ENCODE measurements around the gene SAMD1.

Gene SAMD1

DNA sequence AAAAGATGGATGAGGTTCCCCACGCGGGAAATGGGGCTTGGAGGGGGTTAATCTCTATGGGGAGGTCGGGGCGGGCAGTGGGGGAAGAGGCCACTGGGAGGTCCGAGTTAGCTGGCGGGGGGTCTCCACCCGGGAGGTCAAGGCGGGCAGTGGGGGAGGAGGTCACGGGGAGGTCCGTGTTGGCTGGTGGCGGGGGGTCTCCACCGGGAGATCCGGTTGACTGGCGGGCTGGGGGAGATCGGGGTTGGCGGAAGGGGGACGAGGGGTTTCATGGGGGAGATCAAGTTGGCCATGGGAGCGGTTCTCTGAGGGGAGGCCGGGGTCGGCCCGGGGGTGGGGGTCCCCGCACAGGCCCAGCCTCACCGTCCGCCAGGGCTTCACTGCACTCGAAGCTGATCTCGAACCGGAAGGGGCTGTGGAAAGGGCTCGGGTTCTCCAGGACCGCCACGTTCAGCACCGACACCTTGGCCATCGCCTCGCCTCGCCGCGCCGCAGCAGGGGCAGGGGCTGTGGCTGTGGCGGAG is 45.5 kb upstream of the SAMD1 start:
- ATAC-seq (ENCODE audit: low read depth) (no peak), DNase-seq (ENCODE audit: low spot score) (no peak)

DNA sequence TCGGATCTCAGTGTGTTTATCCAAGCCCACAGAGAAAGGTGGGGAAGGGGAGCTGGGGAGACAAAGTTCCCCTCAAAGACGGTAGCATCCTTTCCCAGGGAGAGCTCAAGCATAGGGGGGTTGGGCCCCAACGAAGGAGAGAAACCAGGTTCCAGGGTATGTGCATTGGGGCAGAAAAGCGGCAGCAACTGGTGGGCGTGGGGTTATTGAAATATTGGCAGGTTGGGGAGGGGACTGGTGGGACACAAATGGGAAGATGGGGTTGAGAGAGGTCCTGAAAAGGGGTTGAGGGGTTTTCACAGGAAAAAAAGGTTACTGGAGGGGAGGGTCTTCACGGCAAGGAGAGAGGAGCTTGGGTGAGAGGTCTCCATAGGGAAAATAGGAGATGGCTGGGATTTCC is 44.8 kb upstream of the SAMD1 start:
- TF ChIP-seq, protein P1, sequence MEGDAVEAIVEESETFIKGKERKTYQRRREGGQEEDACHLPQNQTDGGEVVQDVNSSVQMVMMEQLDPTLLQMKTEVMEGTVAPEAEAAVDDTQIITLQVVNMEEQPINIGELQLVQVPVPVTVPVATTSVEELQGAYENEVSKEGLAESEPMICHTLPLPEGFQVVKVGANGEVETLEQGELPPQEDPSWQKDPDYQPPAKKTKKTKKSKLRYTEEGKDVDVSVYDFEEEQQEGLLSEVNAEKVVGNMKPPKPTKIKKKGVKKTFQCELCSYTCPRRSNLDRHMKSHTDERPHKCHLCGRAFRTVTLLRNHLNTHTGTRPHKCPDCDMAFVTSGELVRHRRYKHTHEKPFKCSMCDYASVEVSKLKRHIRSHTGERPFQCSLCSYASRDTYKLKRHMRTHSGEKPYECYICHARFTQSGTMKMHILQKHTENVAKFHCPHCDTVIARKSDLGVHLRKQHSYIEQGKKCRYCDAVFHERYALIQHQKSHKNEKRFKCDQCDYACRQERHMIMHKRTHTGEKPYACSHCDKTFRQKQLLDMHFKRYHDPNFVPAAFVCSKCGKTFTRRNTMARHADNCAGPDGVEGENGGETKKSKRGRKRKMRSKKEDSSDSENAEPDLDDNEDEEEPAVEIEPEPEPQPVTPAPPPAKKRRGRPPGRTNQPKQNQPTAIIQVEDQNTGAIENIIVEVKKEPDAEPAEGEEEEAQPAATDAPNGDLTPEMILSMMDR (IDR thresholded peaks at IDR 0.05; ENCODE audit: poor library complexity, severe bottlenecking), result no peak
- H3K4me3 ChIP-seq (ENCODE audit: severe bottlenecking), result peak overlapping the region; percentile 49
- 0 out of 2 replicates have a peak, but pooled peaks cover 5% of the 10 kb centered on the region for H3K36me3 ChIP-seq (ENCODE audit: low read depth)
- no peaks in the 10 kb centered on the region for H3K27me3 ChIP-seq (ENCODE audit: insufficient read depth, poor library complexity, severe bottlenecking)
- DNase-seq (ENCODE audit: low spot score) (no peak), ATAC-seq (ENCODE audit: low read depth) (no peak)
- no peaks in the 10 kb centered on the region for H3K9me3 ChIP-seq (ENCODE audit: severe bottlenecking)
- peak overlapping the region; percentile 51 for H3K27ac ChIP-seq (ENCODE audit: poor library complexity, severe bottlenecking)
- peaks cover 5% of the 10 kb centered on the region for H3K4me1 ChIP-seq (ENCODE audit: insufficient read depth, poor library complexity, severe bottlenecking)

More for the DNA sequence above, 45.5 kb upstream of the SAMD1 start:
- TF ChIP-seq, protein P1 (IDR thresholded peaks at IDR 0.05; ENCODE audit: poor library complexity, severe bottlenecking), result no peak
- H3K27me3 ChIP-seq (ENCODE audit: insufficient read depth, poor library complexity, severe bottlenecking), result no peaks in the 10 kb centered on the region
- H3K4me1 ChIP-seq (ENCODE audit: insufficient read depth, poor library complexity, severe bottlenecking), result peaks cover 5% of the 10 kb centered on the region
- H3K4me3 ChIP-seq (ENCODE audit: severe bottlenecking), result peak overlapping the region; percentile 49
- H3K9me3 ChIP-seq (ENCODE audit: severe bottlenecking), result no peaks in the 10 kb centered on the region
- peak overlapping the region; percentile 51 for H3K27ac ChIP-seq (ENCODE audit: poor library complexity, severe bottlenecking)
- 0 out of 2 replicates have a peak, but pooled peaks cover 5% of the 10 kb centered on the region for H3K36me3 ChIP-seq (ENCODE audit: low read depth)

DNA sequence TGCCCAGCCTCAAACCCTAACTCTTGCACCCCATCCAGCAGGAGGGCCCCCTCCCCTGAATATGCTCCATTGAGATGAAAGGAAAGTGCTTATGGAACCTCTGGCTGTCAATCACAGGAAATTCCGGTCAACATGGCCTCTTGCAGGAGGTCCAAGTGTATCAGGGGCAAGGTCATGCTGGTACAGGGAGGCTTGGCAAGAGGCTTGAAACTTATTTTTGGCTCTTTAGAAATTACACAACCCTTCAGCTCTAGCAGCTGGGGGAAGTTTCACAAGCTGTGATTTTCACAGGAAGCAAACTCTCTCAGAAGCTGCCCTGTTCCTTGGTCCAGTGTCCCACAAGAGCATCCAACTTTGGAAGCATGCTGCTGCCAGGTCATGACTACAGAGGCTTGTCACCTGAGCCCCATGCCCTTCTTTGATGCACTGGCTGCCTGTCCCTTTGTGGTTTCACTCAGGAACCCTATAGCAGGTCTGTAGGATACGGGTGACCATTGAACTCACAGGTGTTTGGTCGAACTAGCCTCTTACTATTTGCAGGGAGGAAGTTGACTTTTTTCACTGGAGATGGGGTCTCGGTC is 37.5 kb upstream of the SAMD1 start:
- H3K9me3 ChIP-seq (ENCODE audit: severe bottlenecking), result no peaks in the 10 kb centered on the region
- no peak for ATAC-seq (ENCODE audit: low read depth)
- no peak overlapping the region for H3K4me3 ChIP-seq (ENCODE audit: severe bottlenecking)
- H3K27ac ChIP-seq (ENCODE audit: poor library complexity, severe bottlenecking), result no peak overlapping the region
- TF ChIP-seq, protein P1 (IDR thresholded peaks at IDR 0.05; ENCODE audit: poor library complexity, severe bottlenecking), result no peak
- no peaks in the 10 kb centered on the region for H3K27me3 ChIP-seq (ENCODE audit: insufficient read depth, poor library complexity, severe bottlenecking)
- no peak for DNase-seq (ENCODE audit: low spot score)
- peaks cover 16% of the 10 kb centered on the region for H3K36me3 ChIP-seq (ENCODE audit: low read depth)
- H3K4me1 ChIP-seq (ENCODE audit: insufficient read depth, poor library complexity, severe bottlenecking), result no peaks in the 10 kb centered on the region

DNA sequence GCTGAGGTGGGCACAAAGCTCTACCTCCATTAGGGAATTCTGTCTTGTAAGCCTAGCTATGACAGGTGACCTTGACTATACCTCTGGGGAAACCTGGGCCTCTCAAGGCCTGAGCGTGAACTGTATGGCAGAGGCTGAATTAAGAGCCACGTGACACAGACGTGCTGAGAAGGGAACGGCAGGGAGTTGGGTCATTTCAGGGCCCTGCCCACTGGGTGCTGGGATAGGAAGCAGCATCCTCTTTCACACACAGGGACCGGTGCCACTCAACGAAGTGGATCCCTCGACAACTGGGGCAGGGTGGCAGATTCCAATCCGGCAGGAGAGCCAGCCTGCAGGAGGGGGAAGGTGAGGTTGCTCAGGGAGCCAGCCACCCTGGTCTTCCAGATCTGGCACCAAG is 36.6 kb upstream of the SAMD1 start:
- H3K27me3 ChIP-seq (ENCODE audit: insufficient read depth, poor library complexity, severe bottlenecking), result no peaks in the 10 kb centered on the region
- no peaks in the 10 kb centered on the region for H3K9me3 ChIP-seq (ENCODE audit: severe bottlenecking)
- H3K27ac ChIP-seq (ENCODE audit: poor library complexity, severe bottlenecking), result no peak overlapping the region
- no peak overlapping the region for H3K4me3 ChIP-seq (ENCODE audit: severe bottlenecking)
- ATAC-seq (ENCODE audit: low read depth), result no peak
- H3K4me1 ChIP-seq (ENCODE audit: insufficient read depth, poor library complexity, severe bottlenecking), result no peaks in the 10 kb centered on the region
- TF ChIP-seq, protein P1 (IDR thresholded peaks at IDR 0.05; ENCODE audit: poor library complexity, severe bottlenecking), result no peak
- no peak for DNase-seq (ENCODE audit: low spot score)
- peaks cover 16% of the 10 kb centered on the region for H3K36me3 ChIP-seq (ENCODE audit: low read depth)

DNA sequence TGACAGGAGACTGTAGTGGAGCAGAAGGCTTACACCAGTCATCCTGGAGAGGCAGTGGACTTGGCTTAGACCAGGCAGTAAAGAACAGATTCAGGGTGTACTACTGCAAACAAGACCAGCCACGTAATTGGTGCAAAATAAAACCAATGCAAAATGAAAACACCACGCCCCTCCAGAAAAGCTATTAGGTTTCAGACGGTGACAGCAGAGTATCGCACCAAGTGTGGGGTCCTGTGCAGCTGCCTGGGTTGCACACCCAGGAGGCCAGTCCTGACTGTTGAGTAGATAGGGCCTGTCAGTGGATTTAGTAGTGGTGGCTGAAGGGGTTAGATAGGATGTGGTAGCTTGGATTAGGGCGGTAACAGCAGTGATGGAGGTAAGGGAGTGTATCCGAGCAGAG is 32.4 kb upstream of the SAMD1 start:
- H3K4me1 ChIP-seq (ENCODE audit: insufficient read depth, poor library complexity, severe bottlenecking), result peaks cover 8% of the 10 kb centered on the region
- H3K4me3 ChIP-seq (ENCODE audit: severe bottlenecking), result no peak overlapping the region
- H3K36me3 ChIP-seq (ENCODE audit: low read depth), result peaks cover 16% of the 10 kb centered on the region
- no peaks in the 10 kb centered on the region for H3K9me3 ChIP-seq (ENCODE audit: severe bottlenecking)
- no peaks in the 10 kb centered on the region for H3K27me3 ChIP-seq (ENCODE audit: insufficient read depth, poor library complexity, severe bottlenecking)
- no peak overlapping the region for H3K27ac ChIP-seq (ENCODE audit: poor library complexity, severe bottlenecking)
- TF ChIP-seq, protein P1 (IDR thresholded peaks at IDR 0.05; ENCODE audit: poor library complexity, severe bottlenecking), result no peak
- ATAC-seq (ENCODE audit: low read depth) (no peak), DNase-seq (ENCODE audit: low spot score) (no peak)
